H1 (cell line): ENCODE data around the gene FBXO17. TPM values are rescaled to one million over a fixed set of nuclear protein-coding genes. Genes with fewer than 3 reads are reported as not detected.

Experiments
- CTCF ChIA-PET: fragments of 300-600 bp; sonication (Branson Sonifier 250); formaldehyde crosslinking; loops from one replicate; lab custom pipeline; 2021; ENCODE audit not compliant: partially characterized antibody; lab: Charles Lee
- POLR2A ChIA-PET: fragments of 300-600 bp; sonication (Branson Sonifier 250); formaldehyde crosslinking; loops from one replicate; lab custom pipeline; 2021; ENCODE audit warnings: inconsistent platforms; ENCODE audit not compliant: partially characterized antibody; lab: Charles Lee
- DNase-seq, 2 experiments: peaks; one replicate each; pipeline versions ENCODE4 v3.0.0 to v3.0.0-alpha.2; 2010 to 2022; ENCODE audit warnings: low spot score in 2 of 2, low read depth in 1 of 2, mixed read lengths in 1 of 2
- FAIRE-seq: peaks from 2 replicates; lab custom pipeline; 2011; peaks lifted over from hg19 to GRCh38; lab: Jason Lieb, UNC
- H2AFZ ChIP-seq: 2 replicates; pipeline ENCODE4 v1.8.1; 2012; ENCODE audit warnings: low read length, inconsistent platforms
- H2AK5ac ChIP-seq: 2 replicates; pipeline ENCODE4 v1.6.1; 2013; ENCODE audit warnings: low read depth, low read length
- H2BK120ac ChIP-seq: replicated peaks from 2 replicates; pipeline ENCODE3; 2013; ENCODE audit warnings: low read depth, low read length, inconsistent platforms
- H2BK12ac ChIP-seq: 2 replicates; pipeline ENCODE4 v1.6.1; 2013; ENCODE audit warnings: low read depth, low read length
- H2BK15ac ChIP-seq: 2 replicates; pipeline ENCODE4 v1.6.1; 2013; ENCODE audit warnings: low read length
- H2BK20ac ChIP-seq: 2 replicates; pipeline ENCODE4 v1.6.1; 2013; ENCODE audit warnings: low read length
- H2BK5ac ChIP-seq: 2 replicates; pipeline ENCODE4 v1.6.1; 2013; ENCODE audit warnings: low read depth, low read length
- H3K14ac ChIP-seq: 2 replicates; pipeline ENCODE4 v1.6.1; 2013; ENCODE audit warnings: inconsistent platforms; ENCODE audit not compliant: insufficient read length
- H3K18ac ChIP-seq: 2 replicates; pipeline ENCODE4 v1.6.1; 2013; ENCODE audit warnings: low read length; ENCODE audit errors: extremely low read depth
- H3K23ac ChIP-seq: 2 replicates; pipeline ENCODE4 v1.6.1; 2013; ENCODE audit warnings: inconsistent platforms; ENCODE audit not compliant: insufficient read length
- H3K23me2 ChIP-seq: 2 replicates; pipeline ENCODE4 v1.6.1; 2013; ENCODE audit warnings: low read depth, low read length
- H3K27ac ChIP-seq: 2 replicates; pipeline ENCODE4 v1.6.1; 2011; ENCODE audit warnings: low read depth, low read length, inconsistent platforms
- H3K27me3 ChIP-seq, 4 experiments: replicated peaks in 1 of 4; 1 replicate in 1 of 4; 2 replicates in 3 of 4; pipeline versions ENCODE4 v1.6.1 to v1.8.1; 2011 to 2013; ENCODE audit warnings: low read length in 3 of 4, mild to moderate bottlenecking in 3 of 4, inconsistent platforms in 2 of 4, mixed read lengths in 2 of 4, moderate library complexity in 1 of 4; ENCODE audit not compliant: control insufficient read depth in 3 of 4, insufficient read depth in 3 of 4; ENCODE audit errors: extremely low read depth in 1 of 4
- H3K36me3 ChIP-seq, 4 experiments: 2 replicates each; pipeline versions ENCODE4 v1.6.1 to v1.8.1; 2011 to 2013; ENCODE audit warnings: mild to moderate bottlenecking in 4 of 4, low read length in 3 of 4, moderate library complexity in 2 of 4, control low read depth in 1 of 4, inconsistent platforms in 1 of 4; ENCODE audit not compliant: insufficient read depth in 4 of 4, control insufficient read depth in 2 of 4
- H3K4ac ChIP-seq: replicated peaks from 2 replicates; pipeline ENCODE3; 2013; ENCODE audit warnings: low read length, low read depth, mixed read lengths, inconsistent platforms; ENCODE audit not compliant: insufficient read length
- H3K4me1 ChIP-seq, 4 experiments: replicated peaks in 1 of 4; 1 replicate in 1 of 4; 2 replicates in 3 of 4; pipeline versions ENCODE4 v1.6.1 to v1.8.1; 2011 to 2013; ENCODE audit warnings: low read length in 3 of 4, inconsistent platforms in 2 of 4, mixed read lengths in 1 of 4; ENCODE audit not compliant: insufficient read depth in 4 of 4, control insufficient read depth in 3 of 4
- H3K4me2 ChIP-seq, 2 experiments: 2 replicates each; pipeline versions ENCODE4 v1.6.1 to v1.8.1; 2011 to 2013; ENCODE audit warnings: low read depth in 2 of 2, low read length in 2 of 2, control low read depth in 1 of 2, inconsistent platforms in 1 of 2, mild to moderate bottlenecking in 1 of 2; ENCODE audit not compliant: insufficient read depth in 1 of 2
- H3K4me3 ChIP-seq, 4 experiments: fragments of 200-600, 300-600 bp in 1 of 4; sonication (generic), shearing (Covaris generic), sonication (Bioruptor Twin) in 1 of 4; 2 replicates each; pipeline versions ENCODE4 v1.5.1 to v1.8.1; 2011 to 2016; ENCODE audit warnings: low read length in 4 of 4, low read depth in 3 of 4, control low read depth in 2 of 4, inconsistent platforms in 2 of 4, mild to moderate bottlenecking in 2 of 4, mixed read lengths in 1 of 4, moderate library complexity in 1 of 4; ENCODE audit not compliant: insufficient read depth in 2 of 4; ENCODE audit errors: extremely low read depth in 1 of 4
- H3K56ac ChIP-seq: replicated peaks from 2 replicates; pipeline ENCODE3; 2013; ENCODE audit warnings: low read depth, mild to moderate bottlenecking, mixed read lengths, low read length, inconsistent platforms; ENCODE audit not compliant: insufficient read length
- H3K79me1 ChIP-seq: 2 replicates; pipeline ENCODE4 v1.6.1; 2013; ENCODE audit warnings: low read depth, low read length, control low read depth
- H3K79me2 ChIP-seq, 2 experiments: 2 replicates each; pipeline versions ENCODE4 v1.6.1 to v1.8.1; 2012 to 2013; ENCODE audit warnings: low read length in 2 of 2, mild to moderate bottlenecking in 2 of 2, inconsistent platforms in 1 of 2; ENCODE audit not compliant: insufficient read depth in 2 of 2, control insufficient read depth in 1 of 2
- H3K9ac ChIP-seq, 4 experiments: replicated peaks in 1 of 4; 1 replicate in 1 of 4; 2 replicates in 3 of 4; pipeline versions ENCODE4 v1.6.1 to v1.8.1; 2011 to 2013; ENCODE audit warnings: low read depth in 3 of 4, low read length in 3 of 4, control low read depth in 2 of 4, mild to moderate bottlenecking in 2 of 4, moderate library complexity in 2 of 4, inconsistent platforms in 1 of 4; ENCODE audit errors: extremely low read depth in 1 of 4
- H3K9me3 ChIP-seq, 2 experiments: 2 replicates each; pipeline versions ENCODE4 v1.6.1 to v1.8.1; 2012 to 2013; ENCODE audit warnings: mild to moderate bottlenecking in 2 of 2, moderate library complexity in 2 of 2, control low read depth in 1 of 2, inconsistent platforms in 1 of 2, low read depth in 1 of 2, low read length in 1 of 2, mixed read lengths in 1 of 2; ENCODE audit not compliant: insufficient read depth in 2 of 2
- H4K20me1 ChIP-seq, 2 experiments: replicated peaks in 1 of 2; 2 replicates each; pipeline versions ENCODE3 to v1.8.1; 2011 to 2013; ENCODE audit warnings: inconsistent platforms in 2 of 2, low read length in 2 of 2, mild to moderate bottlenecking in 1 of 2; ENCODE audit not compliant: insufficient read depth in 2 of 2, control insufficient read depth in 1 of 2
- H4K5ac ChIP-seq: 2 replicates; pipeline ENCODE4 v1.6.1; 2013; ENCODE audit warnings: low read length, low read depth, mixed read lengths, inconsistent platforms; ENCODE audit not compliant: insufficient read length
- H4K8ac ChIP-seq: 2 replicates; pipeline ENCODE4 v1.8.0; 2013; ENCODE audit warnings: mild to moderate bottlenecking, moderate library complexity, low read length, inconsistent platforms; ENCODE audit not compliant: insufficient read depth; ENCODE audit errors: extremely low read depth
- H4K91ac ChIP-seq: replicated peaks from 2 replicates; pipeline ENCODE3; 2013; ENCODE audit warnings: low read length, mixed read lengths, inconsistent platforms; ENCODE audit not compliant: insufficient read length
- CEBPB ChIP-seq: IDR thresholded peaks from 2 replicates; pipeline ENCODE4 v1.6.1; 2012; ENCODE audit warnings: low read depth, low read length
- GTF2F1 ChIP-seq: IDR thresholded peaks from 2 replicates; pipeline ENCODE4 v1.6.1; 2012; ENCODE audit warnings: low read depth, low read length, improper control_type of control experiment, borderline replicate concordance
- HDAC6 ChIP-seq: IDR thresholded peaks from one replicate; pipeline ENCODE4 v1.7.1; 2012; ENCODE audit warnings: low read depth, mild to moderate bottlenecking, inconsistent platforms, low read length, moderate library complexity
- KDM5A ChIP-seq: fragments of 200-600 bp; IDR thresholded peaks from 2 replicates; pipeline ENCODE4 v1.7.1; 2012; ENCODE audit warnings: mild to moderate bottlenecking, low read length, inconsistent platforms, mixed read lengths
- NRF1 ChIP-seq: IDR thresholded peaks from 2 replicates; pipeline ENCODE4 v1.6.1; 2011; ENCODE audit warnings: mild to moderate bottlenecking, low read depth, low read length, improper control_type of control experiment
- RBBP5 ChIP-seq: IDR thresholded peaks from 2 replicates; pipeline ENCODE4 v1.7.1; 2012; ENCODE audit warnings: low read depth, mild to moderate bottlenecking, inconsistent platforms, low read length, moderate library complexity, borderline replicate concordance
- RFX5 ChIP-seq: IDR thresholded peaks from 2 replicates; pipeline ENCODE4 v1.6.1; 2011; ENCODE audit warnings: low read depth, low read length, improper control_type of control experiment, borderline replicate concordance
- SIRT6 ChIP-seq: IDR thresholded peaks from one replicate; pipeline ENCODE4 v1.7.1; 2012; ENCODE audit warnings: low read length, inconsistent platforms
- SIX5 ChIP-seq: IDR thresholded peaks from 2 replicates; pipeline ENCODE4 v1.6.1; 2011; ENCODE audit warnings: mild to moderate bottlenecking, low read depth, low read length
- SP4 ChIP-seq: IDR thresholded peaks from 2 replicates; pipeline ENCODE4 v1.6.1; 2012; ENCODE audit warnings: low read length, inconsistent platforms
- SRF ChIP-seq: IDR thresholded peaks from 2 replicates; pipeline ENCODE4 v1.6.1; 2011; ENCODE audit warnings: mild to moderate bottlenecking, low read depth, low read length, moderate library complexity
- TBP ChIP-seq: IDR thresholded peaks from 2 replicates; pipeline ENCODE4 v1.6.1; 2011; ENCODE audit warnings: low read depth, low read length, improper control_type of control experiment
- ZNF274 ChIP-seq: IDR thresholded peaks from 2 replicates; pipeline ENCODE4 v1.7.0; 2012; ENCODE audit warnings: low read length, borderline replicate concordance; ENCODE audit errors: extremely low read depth
- WGBS, 2 experiments: shearing (Covaris generic) in 1 of 2; methylation state at CpG; one replicate each; pipeline versions ENCODE4 v1.1.6 to v1.1.7; 2013 to 2015; ENCODE audit warnings: low lambda C conversion rate in 2 of 2, mixed read lengths in 2 of 2, inconsistent platforms in 1 of 2, low coverage in 1 of 2, missing lambda C conversion rate in 1 of 2; ENCODE audit not compliant: insufficient replicate concordance in 2 of 2, insufficient coverage in 1 of 2, insufficient read length in 1 of 2; ENCODE audit errors: extremely low coverage in 1 of 2, missing lambda C conversion rate in 1 of 2; 5-methylcytosine and 5-hydroxymethylcytosine counted together
- polyA plus RNA-seq, 7 experiments: library from polyadenylated mRNA; depleted of rRNA in 3 of 7; stranded (reverse) in 5 of 7; unstranded in 2 of 7; fragments of >200 nt in 5 of 7; fragments of 200-250 nt in 2 of 7; gene quantifications; 1 replicate in 5 of 7; 2 replicates in 1 of 7; 4 replicates in 1 of 7; pipeline versions ENCODE4 v1.2.1 to v1.2.3, GENCODE V29; 2011 to 2013; ENCODE audit warnings: missing spikeins in 2 of 7, mixed read lengths in 2 of 7
- total RNA-seq: library from RNA; stranded (reverse); fragmentation: NEBNext Ultra II Directional; extraction: Animal tissue kit (Norgen Biotek cat#: 25700); gene quantifications from 2 replicates; pipeline ENCODE4 v1.2.1, GENCODE V29; 2021
- TF ChIP-seq, protein P1 (sequence below): IDR thresholded peaks from 2 replicates; pipeline ENCODE4 v1.6.1; 2011; ENCODE audit warnings: low read length, improper control_type of control experiment

Gene FBXO17
- total and polyA plus RNA-seq, 2 of the 8 experiments (the other 6 are each of a cell fraction or from before 2014, with no cell fraction given): 11.7 to 15.3 TPM

DNA sequence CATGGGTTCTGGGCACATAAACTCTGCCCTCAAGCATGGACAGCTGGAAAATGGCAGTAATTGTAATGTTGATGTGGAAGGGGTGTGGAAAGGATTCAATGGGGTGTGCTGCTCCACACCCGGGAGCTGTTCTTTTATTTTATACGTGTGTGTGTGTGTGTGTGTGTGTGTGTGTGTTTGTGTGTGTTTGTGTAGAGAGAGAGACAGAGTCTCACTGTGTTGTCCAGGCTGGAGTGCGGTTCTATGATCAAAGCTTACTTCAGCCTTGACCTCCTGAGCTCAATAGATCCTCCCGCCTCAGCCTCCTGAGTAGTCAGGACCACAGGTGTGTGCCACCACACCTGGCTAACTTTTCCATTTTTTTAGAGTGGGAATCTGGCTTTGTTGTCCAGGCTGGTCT lies 42.0 kb downstream of the FBXO17 start:
- 94% methylated on average over 4 of the region's 4 CpGs; no CpG with 5 or more reads in 1 of the 2 experiments for WGBS, 2 experiments
- Histone ChIP-seq H2BK12ac (no peak overlapping the region), H3K4me3 (no peak overlapping the region), H3K27ac (no peak overlapping the region), H3K27me3 (no peaks in the 10 kb centered on the region), H3K36me3 (peaks cover 5 to 26% (median 14%) of the 10 kb centered on the region in 4 experiments; a peak in 5 of 8 replicates), H2BK15ac (no peak overlapping the region), H3K56ac (no peak overlapping the region), H3K23me2 (peaks cover 4% of the 10 kb centered on the region; the same call in 1 of the 2 replicates), H3K4me2 (no peak overlapping the region), H3K9ac (no peak overlapping the region), H2BK120ac (no peak overlapping the region), H4K8ac (no peak overlapping the region), H4K20me1 (no peaks in the 10 kb centered on the region), H2AFZ (no peak overlapping the region), H3K79me1 (peaks cover 18% of the 10 kb centered on the region), H3K79me2 (peaks cover 0 to 35% of the 10 kb centered on the region in 2 experiments; a peak in 2 of 4 replicates), H3K18ac (no peak overlapping the region), H2BK5ac (no peak overlapping the region), H3K9me3 (peaks cover 10 to 11% of the 10 kb centered on the region in 2 experiments), H2AK5ac (no peak overlapping the region), H3K14ac (no peak overlapping the region), H2BK20ac (no peak overlapping the region), H4K91ac (no peak overlapping the region), H3K23ac (no peak overlapping the region), H4K5ac (no peak overlapping the region), H3K4me1 (peaks cover 0 to 2% (median under 1%) of the 10 kb centered on the region in 4 experiments; a peak in 3 of 7 replicates), H3K4ac (no peak overlapping the region)
- POLR2A ChIA-PET: interaction anchor here (0.6 to 1.9 kb wide), 9 partner anchors 8 to 135 kb away, joined by 3 to 7 read pairs (median 3); partner anchors contain the start of genes CCER2 and NFKBIB
- DNase-seq (no peak), FAIRE-seq (no peak)
- CTCF ChIA-PET: interaction anchor here (0.6 to 9.8 kb wide), 19 partner anchors 13 to 439 kb away, joined by 3 to 120 read pairs (median 4); partner anchors contain the start of genes FBXO17, NFKBIB and SIRT2
- TF ChIP-seq CEBPB: no peak
- TF ChIP-seq SIX5: no peak
- no peak for TF ChIP-seq GTF2F1
- TF ChIP-seq ZNF274: no peak
- TF ChIP-seq RBBP5: no peak
- no peak for TF ChIP-seq KDM5A
- no peak for TF ChIP-seq HDAC6
- TF ChIP-seq, protein P1, sequence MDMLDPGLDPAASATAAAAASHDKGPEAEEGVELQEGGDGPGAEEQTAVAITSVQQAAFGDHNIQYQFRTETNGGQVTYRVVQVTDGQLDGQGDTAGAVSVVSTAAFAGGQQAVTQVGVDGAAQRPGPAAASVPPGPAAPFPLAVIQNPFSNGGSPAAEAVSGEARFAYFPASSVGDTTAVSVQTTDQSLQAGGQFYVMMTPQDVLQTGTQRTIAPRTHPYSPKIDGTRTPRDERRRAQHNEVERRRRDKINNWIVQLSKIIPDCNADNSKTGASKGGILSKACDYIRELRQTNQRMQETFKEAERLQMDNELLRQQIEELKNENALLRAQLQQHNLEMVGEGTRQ: no peak
- TF ChIP-seq RFX5: no peak
- no peak for TF ChIP-seq SRF
- no peak for TF ChIP-seq SP4
- no peak for TF ChIP-seq SIRT6
- TF ChIP-seq TBP: no peak
- TF ChIP-seq NRF1: no peak
